NCI-H748 (cell line): Measurements from ENCODE around the gene OSGIN1.

Source experiments
- DNase-seq: peaks from one replicate; lab custom pipeline; 2025; ENCODE audit not compliant: unreplicated experiment; lab: John Stamatoyannopoulos, UW

OSGIN1 gene

GRCh38 chr16:83956336-83957289, 3.6 kb downstream of the OSGIN1 start:
- peak; percentile 68 for DNase-seq

GRCh38 chr16:83957296-83957855, 4.3 kb downstream of the OSGIN1 start:
- no peak for DNase-seq

DNA sequence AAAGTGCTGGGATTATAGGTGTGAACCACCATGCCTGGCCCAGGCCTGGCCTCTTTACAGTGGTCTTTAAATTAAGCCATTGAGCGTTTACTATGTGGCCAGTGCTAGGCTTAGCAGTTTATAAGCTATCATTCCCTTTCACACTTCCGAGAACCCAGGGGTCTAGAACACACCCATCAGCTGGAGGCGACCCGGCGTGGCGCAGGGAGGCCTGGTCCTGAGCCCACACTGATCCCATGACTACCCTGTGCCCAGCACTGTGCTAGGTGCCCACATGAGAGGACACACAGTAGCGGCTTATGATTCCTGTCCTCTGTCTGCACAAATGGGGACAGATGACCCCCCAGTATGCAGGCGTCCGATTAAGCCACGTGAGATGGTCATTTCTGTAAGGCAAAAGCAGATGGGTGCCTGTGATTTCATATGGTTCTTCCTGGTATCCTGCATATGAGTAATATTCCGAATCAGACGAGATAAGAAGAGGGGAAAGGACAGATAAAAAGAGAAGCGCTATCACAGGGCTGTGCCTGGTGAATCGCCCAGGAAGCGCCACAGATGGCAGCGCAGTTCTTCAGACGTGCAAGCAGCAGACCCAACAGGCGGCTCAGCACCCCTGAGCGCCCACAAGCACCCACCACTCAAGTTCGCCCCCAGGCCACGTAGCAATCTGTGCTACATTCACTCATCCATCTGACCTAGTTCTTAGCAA, 5.3 kb downstream of the OSGIN1 start:
- no peak for DNase-seq

DNA sequence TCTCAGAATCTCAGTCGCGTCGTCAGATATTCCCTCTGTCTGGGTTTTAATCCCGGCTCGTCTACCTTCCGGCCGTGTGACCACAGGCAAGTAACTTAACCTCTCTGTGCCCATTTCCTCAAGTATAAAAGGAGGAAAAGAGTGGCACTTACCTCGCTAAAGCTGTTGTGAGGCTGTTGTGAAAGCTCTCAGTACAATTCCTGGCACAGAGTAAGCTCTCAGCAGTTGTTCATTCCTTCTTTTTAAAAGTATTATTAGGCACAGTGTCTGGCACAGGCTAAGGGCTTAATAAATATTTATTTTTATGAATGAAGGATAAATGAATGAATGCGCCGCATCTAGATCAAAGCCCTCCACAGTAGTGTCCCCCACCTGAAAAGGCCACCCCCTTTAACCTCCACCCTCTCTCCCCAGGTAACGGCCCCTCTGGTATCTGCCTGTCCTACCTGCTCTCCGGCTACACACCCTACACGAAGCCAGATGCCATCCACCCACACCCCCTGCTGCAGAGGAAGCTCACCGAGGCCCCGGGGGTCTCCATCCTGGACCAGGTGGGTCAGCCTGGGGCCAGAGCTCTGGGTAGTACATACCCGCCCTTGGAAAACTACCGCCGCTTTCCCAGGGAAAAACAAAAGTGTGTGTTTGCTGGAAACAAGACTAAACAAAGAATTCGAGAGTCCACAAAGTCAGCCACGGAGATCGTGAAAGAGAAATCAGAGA, 6.0 kb downstream of the OSGIN1 start:
- no peak for DNase-seq

DNA sequence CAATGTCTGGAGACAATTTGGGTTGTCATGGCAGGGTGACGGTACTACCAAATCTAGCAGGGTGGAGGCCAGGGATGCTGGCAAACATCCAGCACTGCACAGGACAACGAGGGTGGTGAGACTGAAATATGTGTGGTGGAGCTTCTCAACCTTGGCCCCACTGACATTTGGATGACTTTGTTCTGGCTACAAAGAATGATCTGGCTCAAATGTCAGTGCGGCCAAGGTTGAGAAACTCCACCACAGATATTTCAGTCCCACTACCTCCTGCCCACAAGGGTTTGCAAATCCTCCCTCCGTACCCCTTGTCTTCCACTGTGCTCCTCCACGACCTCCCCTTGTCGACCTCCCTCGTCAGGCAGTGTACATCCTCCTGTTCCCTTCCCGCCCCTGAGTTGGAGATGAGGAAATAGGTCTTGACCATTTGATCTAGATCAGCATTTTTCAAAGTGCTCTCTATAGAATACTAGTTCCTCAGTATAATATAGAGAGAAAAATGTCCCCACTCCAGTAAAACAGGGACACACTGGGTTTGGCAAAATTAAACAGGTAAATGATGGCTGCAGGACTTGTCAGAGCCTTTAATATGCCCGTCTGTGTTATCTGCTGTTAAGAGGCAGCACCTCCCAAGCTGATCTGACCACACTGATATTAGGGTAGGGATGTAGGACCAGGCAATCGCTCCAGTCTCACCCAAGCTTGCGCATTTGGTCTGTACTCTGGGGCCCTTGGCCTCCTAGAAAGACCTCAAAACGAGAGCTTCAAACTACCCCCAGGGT, 6.8 kb downstream of the OSGIN1 start:
- DNase-seq, result no peak

DNA sequence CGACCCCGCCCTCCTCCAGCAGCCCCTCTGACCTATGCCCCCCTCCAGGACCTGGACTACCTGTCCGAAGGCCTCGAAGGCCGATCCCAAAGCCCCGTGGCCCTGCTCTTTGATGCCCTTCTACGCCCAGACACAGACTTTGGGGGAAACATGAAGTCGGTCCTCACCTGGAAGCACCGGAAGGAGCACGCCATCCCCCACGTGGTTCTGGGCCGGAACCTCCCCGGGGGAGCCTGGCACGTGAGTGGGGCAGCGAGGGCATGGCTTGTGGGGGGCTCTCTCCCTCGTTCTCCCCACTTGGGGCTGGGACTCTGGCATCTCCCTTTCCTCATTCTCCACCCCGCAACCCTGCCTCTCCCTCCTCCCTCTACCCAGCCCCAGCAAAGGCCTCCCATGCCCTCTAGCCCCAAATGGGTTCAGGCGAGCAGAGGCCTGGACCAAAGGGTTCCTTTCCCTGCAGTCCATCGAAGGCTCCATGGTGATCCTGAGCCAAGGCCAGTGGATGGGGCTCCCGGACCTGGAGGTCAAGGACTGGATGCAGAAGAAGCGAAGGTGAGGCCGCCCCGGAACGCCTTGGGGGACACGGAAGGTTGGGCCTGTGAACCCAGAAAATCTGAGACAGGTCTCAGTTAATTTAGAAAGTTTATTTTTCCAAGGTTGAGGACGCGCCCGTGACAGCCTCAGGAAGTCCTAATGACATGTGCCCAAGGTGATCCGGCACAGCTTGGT, 7.6 kb downstream of the OSGIN1 start:
- no peak for DNase-seq

- no peak for DNase-seq
Measured at GRCh38 chr16:83961591-83961990, 8.6 kb downstream of the OSGIN1 start.

DNA sequence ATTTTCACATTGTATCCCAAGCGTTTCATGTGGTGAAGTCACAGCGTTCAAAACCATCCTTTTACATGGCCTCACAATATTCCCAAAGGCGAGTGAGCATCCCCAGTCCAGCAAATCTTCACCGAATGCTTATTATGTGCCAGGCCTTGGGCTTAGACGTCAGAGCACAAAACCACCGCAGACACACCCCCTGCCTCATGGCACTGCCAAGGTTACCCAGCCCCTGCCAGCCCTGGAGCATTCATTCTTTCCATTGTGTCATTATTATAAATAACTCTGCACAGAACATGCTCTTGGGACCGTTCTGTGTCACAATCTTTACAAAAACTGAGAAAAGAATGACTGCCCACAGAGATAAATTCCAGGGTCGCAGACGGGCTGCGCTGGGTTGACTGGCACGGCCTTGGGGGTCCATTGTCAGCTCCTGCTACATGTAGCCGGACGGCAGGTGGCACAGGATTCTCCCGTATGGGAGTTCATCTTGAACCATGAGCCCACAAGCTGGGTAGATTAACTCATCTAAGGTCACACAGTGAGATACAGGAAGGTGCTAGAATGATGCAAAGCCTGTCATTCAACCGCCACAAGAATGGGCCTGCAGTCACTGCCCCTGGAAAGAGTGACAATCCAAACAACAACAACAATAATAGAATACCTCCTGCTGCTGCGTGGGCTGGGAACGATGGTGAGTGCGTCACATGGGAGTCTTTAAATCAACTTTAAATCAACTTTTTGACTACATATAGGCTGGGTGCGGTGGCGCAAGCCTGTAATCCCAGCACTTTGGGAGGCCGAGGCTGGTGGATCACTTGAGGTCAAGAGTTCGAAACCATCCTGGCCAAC, 10.5 kb downstream of the OSGIN1 start:
- no peak for DNase-seq

DNA sequence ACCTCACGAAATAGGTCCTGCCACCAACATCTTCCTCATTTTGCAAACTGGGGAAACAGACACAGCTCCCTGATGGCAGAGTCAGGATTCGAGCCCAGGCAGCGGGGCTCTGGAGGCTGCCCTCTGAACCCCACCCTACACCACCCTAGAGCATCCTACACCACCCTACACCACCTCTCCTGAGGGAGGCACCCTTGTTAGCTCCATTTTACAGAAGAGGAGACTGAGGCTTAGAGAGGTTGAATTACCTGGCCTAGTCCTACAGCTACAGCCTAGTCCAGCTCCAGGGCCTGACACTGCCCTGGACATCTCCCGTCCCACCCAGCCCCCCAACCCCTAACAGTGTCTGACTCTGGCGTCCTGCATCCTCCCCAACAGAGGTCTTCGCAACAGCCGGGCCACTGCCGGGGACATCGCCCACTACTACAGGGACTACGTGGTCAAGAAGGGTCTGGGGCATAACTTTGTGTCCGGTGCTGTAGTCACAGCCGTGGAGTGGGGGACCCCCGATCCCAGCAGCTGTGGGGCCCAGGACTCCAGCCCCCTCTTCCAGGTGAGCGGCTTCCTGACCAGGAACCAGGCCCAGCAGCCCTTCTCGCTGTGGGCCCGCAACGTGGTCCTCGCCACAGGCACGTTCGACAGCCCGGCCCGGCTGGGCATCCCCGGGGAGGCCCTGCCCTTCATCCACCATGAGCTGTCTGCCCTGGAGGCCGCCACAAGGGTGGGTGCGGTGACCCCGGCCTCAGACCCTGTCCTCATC, 11.8 kb downstream of the OSGIN1 start:
- no peak for DNase-seq

GRCh38 chr16:83965444-83966152, 12.6 kb downstream of the OSGIN1 start:
- DNase-seq, result no peak

DNA sequence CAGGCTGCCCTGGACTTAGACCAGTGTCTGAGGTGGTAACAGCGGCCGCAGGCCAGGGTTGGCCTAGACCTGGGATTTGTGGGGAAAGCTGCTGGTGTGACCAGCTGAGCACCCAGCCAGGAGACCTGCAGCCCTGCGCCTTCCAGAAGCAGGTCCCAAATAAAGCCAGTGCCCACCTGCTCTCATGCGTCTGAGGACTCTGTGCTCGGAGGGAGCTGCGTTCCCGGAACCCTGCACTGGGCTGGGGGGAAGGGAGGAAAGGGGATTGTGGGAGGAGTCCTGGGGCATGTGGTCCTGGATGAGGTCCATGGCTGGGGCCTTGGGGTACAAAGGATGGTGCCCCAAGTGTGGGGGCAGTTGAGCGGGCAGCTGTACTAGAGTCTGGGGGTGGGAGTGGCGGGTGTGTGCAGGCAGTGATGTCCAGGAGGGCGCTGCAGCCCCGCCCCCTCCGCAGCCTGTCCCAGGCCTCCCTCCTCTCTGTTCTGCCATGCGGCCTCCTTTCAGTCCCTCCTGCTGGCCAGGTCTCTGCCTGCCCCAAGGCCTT, 13.2 kb downstream of the OSGIN1 start:
- no peak for DNase-seq

DNA sequence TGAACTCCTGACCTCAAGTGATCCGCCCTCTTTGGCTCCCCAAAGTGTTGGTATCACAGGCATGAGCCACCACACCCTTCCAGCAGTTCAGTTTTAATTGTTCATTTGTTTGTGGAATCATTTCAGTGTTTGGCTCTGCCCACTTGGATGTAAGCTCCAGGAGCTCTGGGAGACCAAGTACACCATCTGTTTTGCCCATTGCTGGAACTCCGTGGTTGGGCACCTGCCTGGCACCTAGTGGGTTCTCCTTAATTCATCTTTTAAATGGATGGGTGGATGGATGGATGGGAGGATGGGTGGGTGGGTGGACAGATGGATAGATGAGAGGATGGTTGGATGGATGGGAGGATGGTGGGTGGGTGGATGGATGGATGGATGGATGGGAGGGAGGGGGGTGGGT, 14.1 kb downstream of the OSGIN1 start:
- DNase-seq, result no peak

DNA sequence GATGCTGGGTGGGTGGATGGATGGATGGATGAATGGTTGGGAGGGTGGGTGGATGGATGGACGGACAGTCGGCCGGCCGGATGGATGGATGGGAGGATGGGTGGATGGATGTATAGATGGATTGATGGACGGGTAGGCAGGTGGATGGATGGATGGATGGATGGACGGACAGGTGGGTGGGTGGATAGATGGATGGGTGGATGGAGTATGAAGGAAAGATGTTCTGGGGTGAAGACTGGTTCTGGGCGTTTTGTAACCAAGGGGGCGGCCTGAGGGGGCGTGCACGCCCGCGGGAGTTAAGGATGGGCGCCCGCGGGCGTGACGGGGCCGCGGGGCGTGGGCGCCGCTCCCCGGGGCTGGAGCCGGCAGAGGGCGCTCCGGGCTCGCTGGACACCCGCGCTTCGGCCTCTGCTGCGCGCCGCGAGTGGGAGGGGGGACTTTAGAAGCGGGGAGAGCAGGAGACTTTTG, 14.8 kb downstream of the OSGIN1 start, which contains the start of gene NECAB2:
Gene NECAB2, plus strand, starts transcription at position 407 of the 468 bp plus-strand sequence. CDS start 405 bp downstream, outside the sequence.
- DNase-seq, result peak; percentile 51

- DNase-seq, result peak; percentile 48
Measured at GRCh38 chr16:83968306-83968851, 15.3 kb downstream of the OSGIN1 start.

DNA sequence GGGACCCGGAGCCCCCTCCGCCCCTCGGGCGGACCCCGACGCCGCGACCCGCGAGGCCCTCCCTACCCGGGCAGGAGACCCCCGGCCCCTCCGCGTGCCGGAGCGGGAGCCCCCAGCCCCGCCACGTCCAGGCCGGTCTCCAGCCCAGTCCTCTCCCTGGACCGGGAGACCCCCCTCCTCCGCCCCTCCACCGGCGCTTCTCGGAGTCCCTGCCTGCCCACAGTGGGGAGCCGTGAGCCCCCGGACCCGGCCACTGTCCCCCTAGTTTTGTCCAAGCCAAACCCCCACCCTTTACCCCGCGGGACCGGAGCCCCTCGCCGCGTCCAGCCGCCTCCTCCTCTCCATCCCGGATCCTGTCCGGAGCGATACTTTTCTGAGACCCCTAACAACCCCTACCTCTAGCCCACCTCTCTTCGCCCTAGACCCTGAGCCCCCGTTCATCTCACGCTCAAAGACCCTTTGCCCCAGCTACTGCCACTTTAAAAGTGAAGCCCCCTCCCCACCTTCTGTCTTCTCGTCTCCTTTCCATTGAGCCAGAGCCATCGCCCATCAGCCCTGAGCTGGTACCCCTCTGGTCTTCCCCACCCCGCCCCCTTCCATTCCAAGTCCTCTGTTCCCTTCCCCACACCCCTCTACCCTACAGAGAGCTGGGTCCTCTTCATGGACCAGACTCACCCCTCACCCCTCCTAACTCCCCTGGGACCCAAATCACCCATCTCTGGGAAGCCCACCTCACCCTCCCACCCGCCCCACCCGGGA, 16.0 kb downstream of the OSGIN1 start:
- DNase-seq, result no peak
